Stimulated activated CD8-positive, alpha-beta memory T cell treated with anti-CD3 and anti-CD28 coated beads, Interleukin-7, amount 100 ng/mL, for 24 hours (primary cell): ENCODE results near the gene CBX4.
"Not testable (repeated sequence)": the region's sequence is repeated elsewhere in the genome, so short reads cannot be mapped to it uniquely, and the experiment has no call there.

Experiments
- DNase-seq: peaks from one replicate; pipeline ENCODE4 v3.0.0-alpha.2; 2020; ENCODE audit warnings: low read depth

CBX4 gene

GRCh38 chr17:79859676-79860615, 20.7 kb upstream of the CBX4 start:
- DNase-seq = no peak

DNA sequence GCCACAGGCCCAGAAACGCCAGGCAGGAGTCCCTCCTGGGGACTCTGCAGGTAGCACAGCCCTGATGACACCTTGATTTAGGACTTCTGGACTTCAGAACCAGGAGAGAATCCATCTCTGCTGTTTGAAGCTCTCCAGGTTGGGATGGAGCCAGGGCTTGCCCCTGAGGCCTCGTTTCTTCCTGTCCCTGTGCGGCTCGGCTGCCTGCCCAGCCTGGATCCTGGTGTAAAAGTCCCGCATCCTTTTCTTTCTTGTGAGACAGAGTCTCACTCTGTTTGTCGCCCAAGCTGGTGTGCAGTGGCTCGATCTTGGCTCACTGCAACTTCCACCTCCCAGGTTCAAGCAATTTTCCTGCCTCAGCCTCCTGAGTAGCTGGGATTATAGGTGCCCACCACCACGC, 17.9 kb upstream of the CBX4 start:
- DNase-seq = no peak

- no peak for DNase-seq
These were observed 16.3 kb upstream of the CBX4 start for GRCh38 chr17:79855331-79856124.

DNA sequence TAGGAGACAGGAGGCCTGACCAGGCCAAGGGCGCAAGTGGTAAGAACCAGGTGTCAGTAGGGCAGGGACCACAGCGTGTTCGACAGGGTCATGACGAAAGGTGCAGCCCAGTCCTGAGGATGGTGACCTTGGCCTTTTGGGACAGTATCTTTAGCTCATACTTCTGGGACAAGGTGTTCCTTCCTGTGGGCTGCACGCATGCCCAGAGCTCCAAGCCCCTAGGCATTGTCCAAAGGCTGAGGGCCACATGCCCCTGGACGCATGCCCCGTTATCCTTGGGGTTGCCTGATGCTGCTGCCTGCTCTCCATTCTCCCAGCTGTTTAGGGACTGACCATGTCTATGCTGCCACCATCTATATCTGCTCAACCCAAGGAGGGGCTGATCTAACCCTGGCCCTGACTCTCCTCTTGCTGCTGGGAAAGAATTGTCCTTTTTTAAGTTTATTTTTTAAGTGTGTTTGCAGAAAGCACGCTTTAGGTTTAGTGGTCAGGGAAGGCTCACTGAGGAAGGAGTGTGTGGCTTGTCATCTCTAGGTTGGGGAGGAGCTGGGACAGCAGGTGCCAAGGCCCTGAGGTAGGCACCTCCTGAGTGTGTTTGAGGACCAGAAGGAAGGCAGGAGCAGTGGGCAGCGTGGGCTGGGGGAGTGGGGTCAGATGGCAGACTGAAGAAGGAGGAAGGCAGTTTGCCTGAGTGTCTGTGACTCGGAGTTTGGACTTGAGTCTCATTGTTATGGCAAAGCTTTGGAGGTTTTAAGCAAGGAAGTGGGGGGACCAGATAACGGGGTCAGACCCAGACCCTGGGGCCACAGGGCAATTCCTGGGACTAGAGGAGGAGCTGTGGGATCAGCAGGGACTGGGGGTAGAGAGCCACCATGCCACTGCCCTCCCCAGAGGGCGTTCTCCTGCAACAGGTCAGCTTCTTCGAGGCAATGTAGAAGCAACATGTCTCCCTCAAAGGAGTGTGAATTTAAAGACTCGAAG, 15.1 kb upstream of the CBX4 start:
- no peak for DNase-seq

- DNase-seq = not testable (repeated sequence)
These were observed 13.9 kb upstream of the CBX4 start for GRCh38 chr17:79853168-79853567.

DNA sequence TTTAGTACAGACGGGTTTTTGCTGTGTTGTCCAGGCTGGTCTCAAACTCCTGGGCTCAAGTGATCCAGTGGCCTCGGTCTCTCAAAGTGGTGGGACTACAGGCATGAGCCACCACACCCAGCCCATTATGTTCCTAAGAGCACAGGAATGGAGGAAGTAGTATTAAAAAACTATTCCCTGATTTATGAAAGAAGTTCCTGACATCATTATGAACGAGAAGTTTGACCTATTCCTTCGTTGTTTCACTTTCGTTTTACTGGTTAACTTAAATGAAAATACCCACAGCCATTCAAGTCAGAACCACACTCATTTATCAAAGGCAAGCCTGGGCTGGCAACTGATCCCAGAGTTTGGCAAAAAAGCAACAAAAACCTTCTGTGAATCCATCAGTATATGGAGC, 13.5 kb upstream of the CBX4 start:
- no peak for DNase-seq

DNA sequence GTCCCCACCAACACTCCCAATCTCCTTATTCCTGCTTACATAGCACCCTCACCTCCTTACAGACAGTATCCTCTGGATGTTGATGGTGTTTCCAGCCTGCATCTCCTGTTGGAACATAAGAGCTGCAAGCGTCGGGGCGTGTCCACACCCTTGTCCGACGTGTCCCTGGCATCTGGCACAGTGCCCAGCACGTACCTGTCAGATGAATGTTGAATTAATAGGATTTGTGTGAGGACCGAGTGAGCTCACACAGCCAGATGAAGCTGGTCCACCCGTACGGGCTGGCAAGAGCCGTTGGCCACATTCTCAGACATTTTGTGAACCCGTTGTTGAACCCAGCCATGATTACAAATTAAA, 12.2 kb upstream of the CBX4 start:
- DNase-seq = no peak

- DNase-seq = no peak
These were observed 11.6 kb upstream of the CBX4 start for GRCh38 chr17:79850571-79851460.

DNA sequence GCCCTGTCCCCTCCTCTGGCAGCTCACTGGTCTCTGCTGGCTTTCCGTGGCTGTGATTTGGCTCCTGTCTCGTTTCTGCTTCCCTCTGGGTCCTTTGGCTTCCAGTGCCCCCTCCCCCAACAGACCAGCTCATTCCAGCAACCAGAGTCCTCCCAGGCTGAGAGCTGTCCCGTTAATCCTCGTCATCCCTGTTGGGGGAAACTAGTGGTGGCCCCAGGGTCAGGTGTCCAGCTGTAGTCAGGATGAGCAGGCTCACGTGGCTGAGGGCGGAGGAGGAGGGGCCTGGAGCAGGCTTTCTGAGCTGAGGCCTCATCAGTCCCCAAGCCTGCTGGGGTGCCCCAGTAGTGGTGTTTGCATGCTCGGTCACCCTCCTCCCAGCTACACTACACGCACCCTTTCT, 10.7 kb upstream of the CBX4 start:
- no peak for DNase-seq

DNA sequence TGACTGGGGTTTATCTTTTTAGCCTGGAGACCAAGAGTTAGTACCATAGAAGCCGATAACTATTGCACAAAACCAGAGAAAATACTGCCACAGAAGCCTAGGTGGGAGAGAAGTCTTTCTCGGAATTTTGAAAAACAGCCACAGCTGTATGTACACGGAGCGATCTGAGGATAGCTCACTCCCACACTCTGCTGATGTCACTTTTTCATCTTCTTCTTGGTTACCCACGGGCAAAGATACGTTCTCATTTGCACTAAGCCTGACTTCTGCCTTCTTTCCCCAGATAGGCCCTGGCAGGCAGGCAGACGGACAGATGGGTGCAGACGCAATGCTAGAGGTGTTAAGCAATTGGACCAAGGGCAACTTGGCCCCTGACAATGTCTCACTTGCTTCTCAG, 9.1 kb upstream of the CBX4 start:
- no peak for DNase-seq

GRCh38 chr17:79847698-79848369, 8.6 kb upstream of the CBX4 start:
- DNase-seq = no peak

- DNase-seq = no peak
These were observed 6.3 kb upstream of the CBX4 start for GRCh38 chr17:79845601-79845949.

GRCh38 chr17:79844869-79845600, 5.8 kb upstream of the CBX4 start:
- DNase-seq = no peak

- DNase-seq = no peak
These were observed 4.9 kb upstream of the CBX4 start for GRCh38 chr17:79843816-79844800.

GRCh38 chr17:79843474-79843815, 4.2 kb upstream of the CBX4 start:
- DNase-seq = no peak

DNA sequence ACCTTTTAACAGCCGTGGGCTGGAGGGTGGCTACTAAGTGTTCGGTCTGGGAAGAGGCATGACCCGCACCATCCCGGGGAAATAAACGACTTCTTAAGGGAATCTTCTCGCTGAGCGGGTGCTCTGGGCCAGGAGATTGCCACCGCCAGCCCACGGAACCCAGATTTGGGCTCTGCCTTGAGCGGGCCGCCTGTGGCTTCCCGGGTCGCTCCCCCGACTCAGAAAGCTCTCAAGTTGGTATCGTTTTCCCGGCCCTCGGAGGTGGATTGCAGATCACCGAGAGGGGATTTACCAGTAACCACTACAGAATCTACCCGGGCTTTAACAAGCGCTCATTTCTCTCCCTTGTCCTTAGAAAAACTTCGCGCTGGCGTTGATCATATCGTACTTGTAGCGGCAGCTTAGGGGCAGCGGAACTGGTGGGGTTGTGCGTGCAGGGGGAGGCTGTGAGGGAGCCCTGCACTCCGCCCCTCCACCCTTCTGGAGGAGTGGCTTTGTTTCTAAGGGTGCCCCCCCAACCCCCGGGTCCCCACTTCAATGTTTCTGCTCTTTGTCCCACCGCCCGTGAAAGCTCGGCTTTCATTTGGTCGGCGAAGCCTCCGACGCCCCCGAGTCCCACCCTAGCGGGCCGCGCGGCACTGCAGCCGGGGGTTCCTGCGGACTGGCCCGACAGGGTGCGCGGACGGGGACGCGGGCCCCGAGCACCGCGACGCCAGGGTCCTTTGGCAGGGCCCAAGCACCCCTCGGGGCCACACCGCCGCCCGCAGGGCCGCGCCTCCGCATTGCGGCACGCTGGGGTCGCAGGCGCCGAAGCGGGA, 3.6 kb upstream of the CBX4 start:
- no peak for DNase-seq

DNA sequence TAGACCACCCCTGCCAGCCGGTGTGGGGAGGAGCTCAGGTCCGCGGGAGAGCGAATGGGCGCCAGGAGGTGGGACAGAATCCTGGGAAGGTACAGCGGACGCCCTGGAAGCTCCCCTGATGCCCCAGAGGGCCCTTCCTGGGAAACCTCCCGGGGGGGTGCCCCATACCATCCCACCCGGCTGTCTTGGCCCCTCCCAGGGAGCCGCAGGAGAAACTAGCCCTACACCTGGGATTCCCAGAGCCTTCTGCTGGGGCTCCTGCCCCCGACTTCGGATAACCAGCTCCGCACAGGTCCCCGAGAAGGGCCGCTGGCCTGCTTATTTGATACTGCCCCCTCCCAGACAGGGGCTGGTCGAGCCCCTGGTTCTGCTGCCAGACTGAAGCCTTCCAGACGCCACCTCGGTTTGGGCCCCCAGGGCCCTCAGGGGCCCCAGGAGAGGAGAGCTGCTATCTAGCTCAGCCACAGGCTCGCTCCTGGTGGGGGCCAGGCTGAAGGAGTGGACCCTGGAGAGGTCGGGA, 3.0 kb upstream of the CBX4 start:
- no peak for DNase-seq
